AG04450 (cell line): ENCODE measurements around the gene ZNF513. TPM values are rescaled to one million over a fixed set of nuclear protein-coding genes. Genes with fewer than 3 reads are reported as not detected.
"Not testable (repeated sequence)": the region's sequence is repeated elsewhere in the genome, so short reads cannot be mapped to it uniquely, and the experiment has no call there.

Experiments used
- CTCF ChIA-PET: fragments of 300-600, 350-600 bp; formaldehyde crosslinking; extraction: SDS; loops from one replicate; lab custom pipeline; 2022; ENCODE audit warnings: antibody characterized with exemption, inconsistent platforms; lab: Charles Lee
- POLR2A ChIA-PET: fragments of 350-600 bp; formaldehyde crosslinking; extraction: SDS; loops from one replicate; lab custom pipeline; 2021; ENCODE audit warnings: antibody characterized with exemption, inconsistent platforms; lab: Yijun Ruan, JAX
- DNase-seq: peaks from one replicate; pipeline ENCODE4 v3.0.0-alpha.2; 2011; ENCODE audit warnings: low read depth, low spot score
- H3K27ac ChIP-seq: one replicate; pipeline ENCODE4 v1.5.1; 2012; ENCODE audit warnings: low read depth, low read length, control low read depth
- H3K27me3 ChIP-seq: one replicate; pipeline ENCODE4 v1.6.0; 2012; ENCODE audit warnings: low read length; ENCODE audit not compliant: control insufficient read depth, insufficient read depth
- H3K4me3 ChIP-seq: 2 replicates; pipeline ENCODE4 v1.5.1; 2011; ENCODE audit warnings: mild to moderate bottlenecking, low read depth, low read length, control low read depth
- H3K9me3 ChIP-seq: 2 replicates; pipeline ENCODE4 v1.5.1; 2012; ENCODE audit warnings: low read length; ENCODE audit not compliant: control insufficient read depth, insufficient read depth
- CTCF ChIP-seq: IDR thresholded peaks from 2 replicates; pipeline ENCODE4 v1.5.1; 2011; ENCODE audit warnings: low read depth, low read length, control low read depth, inconsistent platforms
- polyA plus RNA-seq: library from polyadenylated mRNA; depleted of rRNA; stranded (reverse); fragments of >200 nt; gene quantifications from 2 replicates; pipeline ENCODE4 v1.2.3, GENCODE V29; 2011

Gene ZNF513
- polyA plus RNA-seq, 1 experiment, result 7.4 TPM

- no peak overlapping the region for H3K27ac ChIP-seq
- H3K4me3 ChIP-seq, result no peak overlapping the region
- no peaks in the 10 kb centered on the region; the same call in 1 of the 2 replicates for H3K9me3 ChIP-seq
- no peak for TF ChIP-seq CTCF
- ChIA-PET CTCF (no interaction called here), POLR2A (interaction anchor here (0.6 to 0.7 kb wide), 2 partner anchors 16 to 25 kb away, joined by 3 to 4 read pairs; partner anchors contain the start of gene EIF2B4)
- no peak for DNase-seq
- H3K27me3 ChIP-seq, result no peaks in the 10 kb centered on the region
Observed at GRCh38 chr2:27353762-27354596, 26.6 kb downstream of the ZNF513 start.

- H3K27me3 ChIP-seq, H3K9me3 ChIP-seq, H3K27ac ChIP-seq, POLR2A ChIA-PET, H3K4me3 ChIP-seq, DNase-seq: not testable (repeated sequence)
- CTCF ChIA-PET, result interaction anchor here (1.4 kb wide), 1 partner anchor 9 kb away, joined by 3 read pairs; no protein-coding TSS in a partner anchor
Observed at GRCh38 chr2:27353386-27353761, 27.2 kb downstream of the ZNF513 start.

GRCh38 chr2:27351802-27352598 lies 28.5 kb downstream of the ZNF513 start:
- no peak for TF ChIP-seq CTCF
- no peak overlapping the region for H3K4me3 ChIP-seq
- H3K27me3 ChIP-seq, result no peaks in the 10 kb centered on the region
- no peaks in the 10 kb centered on the region; the same call in 1 of the 2 replicates for H3K9me3 ChIP-seq
- DNase-seq, result no peak
- no peak overlapping the region for H3K27ac ChIP-seq
- CTCF ChIA-PET, result interaction anchor here (1.4 kb wide), 2 partner anchors 8 to 18 kb away, joined by 3 read pairs; partner anchors contain the start of gene EIF2B4
- POLR2A ChIA-PET, result no interaction called here

GRCh38 chr2:27350106-27350693 lies 30.3 kb downstream of the ZNF513 start:
- Histone ChIP-seq H3K27ac (no peak overlapping the region), H3K27me3 (no peaks in the 10 kb centered on the region), H3K9me3 (no peaks in the 10 kb centered on the region), H3K4me3 (no peak overlapping the region)
- no peak for DNase-seq
- CTCF ChIA-PET, result no interaction called here
- no peak for TF ChIP-seq CTCF
- POLR2A ChIA-PET, result no interaction called here

- H3K27me3 ChIP-seq, result no peaks in the 10 kb centered on the region
- POLR2A ChIA-PET, result interaction anchor here (0.6 kb wide), 1 partner anchor 18 kb away, joined by 4 read pairs; no protein-coding TSS in a partner anchor
- CTCF ChIA-PET, result no interaction called here
- DNase-seq, result no peak
- no peaks in the 10 kb centered on the region for H3K9me3 ChIP-seq
- TF ChIP-seq CTCF, result no peak
- H3K27ac ChIP-seq, result no peak overlapping the region
- H3K4me3 ChIP-seq, result no peak overlapping the region
Observed at GRCh38 chr2:27347641-27348040, 32.9 kb downstream of the ZNF513 start.
